ENCODE measurements around the gene DIPK1A. TPM values are rescaled to one million over a fixed set of nuclear protein-coding genes. Genes with fewer than 3 reads are reported as not detected.

Gene DIPK1A
- total and polyA plus RNA-seq, 2 donors (not counting 1 experiment from before 2014, with no cell fraction given) = 19.7 to 85.7 TPM

- H3K9ac ChIP-seq (ENCODE audit: insufficient read depth, low read length) = no peak overlapping the region
- no peaks in the 10 kb centered on the region for H3K4me1 ChIP-seq (ENCODE audit: control insufficient read depth, extremely low read depth, insufficient read depth, low read length)
- no peak overlapping the region for H3K4me2 ChIP-seq (ENCODE audit: extremely low read depth, insufficient read depth, low read length)
- no peaks in the 10 kb centered on the region for H3K9me3 ChIP-seq (ENCODE audit: control insufficient read depth, insufficient read depth, low read depth, low read length)
- peaks cover 18% of the 10 kb centered on the region for H3K36me3 ChIP-seq (ENCODE audit: control insufficient read depth, insufficient read depth, low read length)
- peak overlapping the region in 1 of 4 experiments; percentile 4 for H3K4me3 ChIP-seq (replicated peaks in 1 of 4; ENCODE audit: control extremely low read depth in 1 of 4, insufficient read depth in 1 of 4, low read depth in 3 of 4, low read length in 4 of 4)
- no peaks in the 10 kb centered on the region for H3K27me3 ChIP-seq (ENCODE audit: control insufficient read depth, insufficient read depth, low read length)
- no peak overlapping the region for H3K27ac ChIP-seq (ENCODE audit: insufficient read depth, low read length)
- H4K20me1 ChIP-seq (ENCODE audit: control insufficient read depth, extremely low read depth, insufficient read depth, low read length) = peaks cover 5% of the 10 kb centered on the region
- TF ChIP-seq EZH2 (IDR thresholded peaks at IDR 0.05; ENCODE audit: low read length, missing control alignments) = no peak
- TF ChIP-seq, protein P1, sequence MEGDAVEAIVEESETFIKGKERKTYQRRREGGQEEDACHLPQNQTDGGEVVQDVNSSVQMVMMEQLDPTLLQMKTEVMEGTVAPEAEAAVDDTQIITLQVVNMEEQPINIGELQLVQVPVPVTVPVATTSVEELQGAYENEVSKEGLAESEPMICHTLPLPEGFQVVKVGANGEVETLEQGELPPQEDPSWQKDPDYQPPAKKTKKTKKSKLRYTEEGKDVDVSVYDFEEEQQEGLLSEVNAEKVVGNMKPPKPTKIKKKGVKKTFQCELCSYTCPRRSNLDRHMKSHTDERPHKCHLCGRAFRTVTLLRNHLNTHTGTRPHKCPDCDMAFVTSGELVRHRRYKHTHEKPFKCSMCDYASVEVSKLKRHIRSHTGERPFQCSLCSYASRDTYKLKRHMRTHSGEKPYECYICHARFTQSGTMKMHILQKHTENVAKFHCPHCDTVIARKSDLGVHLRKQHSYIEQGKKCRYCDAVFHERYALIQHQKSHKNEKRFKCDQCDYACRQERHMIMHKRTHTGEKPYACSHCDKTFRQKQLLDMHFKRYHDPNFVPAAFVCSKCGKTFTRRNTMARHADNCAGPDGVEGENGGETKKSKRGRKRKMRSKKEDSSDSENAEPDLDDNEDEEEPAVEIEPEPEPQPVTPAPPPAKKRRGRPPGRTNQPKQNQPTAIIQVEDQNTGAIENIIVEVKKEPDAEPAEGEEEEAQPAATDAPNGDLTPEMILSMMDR (conservative IDR thresholded peaks at IDR 0.05 in 1 of 2, IDR thresholded peaks at IDR 0.05 in 1 of 2; ENCODE audit: low read depth in 1 of 2, low read length in 2 of 2) = no peak
- peaks cover 74% of the 10 kb centered on the region for H3K79me2 ChIP-seq (ENCODE audit: control insufficient read depth, insufficient read depth, low read length)
- no peak overlapping the region for H2AFZ ChIP-seq (ENCODE audit: low read length)
- DNase-seq (ENCODE audit: low read depth in 2 of 2) = no peak
These were observed 122.7 kb downstream of the DIPK1A start for GRCh38 chr1:92838519-92838918.

GRCh38 chr1:92837062-92837461, 124.2 kb downstream of the DIPK1A start:
- Histone ChIP-seq H3K79me2 (ENCODE audit: control insufficient read depth, insufficient read depth, low read length) (peaks cover 88% of the 10 kb centered on the region), H3K4me1 (ENCODE audit: control insufficient read depth, extremely low read depth, insufficient read depth, low read length) (no peaks in the 10 kb centered on the region), H3K27me3 (ENCODE audit: control insufficient read depth, insufficient read depth, low read length) (no peaks in the 10 kb centered on the region), H3K4me2 (ENCODE audit: extremely low read depth, insufficient read depth, low read length) (no peak overlapping the region), H4K20me1 (ENCODE audit: control insufficient read depth, extremely low read depth, insufficient read depth, low read length) (peaks cover 13% of the 10 kb centered on the region), H3K4me3 (replicated peaks in 1 of 4; ENCODE audit: control extremely low read depth in 1 of 4, insufficient read depth in 1 of 4, low read depth in 3 of 4, low read length in 4 of 4) (no peak overlapping the region), H3K9me3 (ENCODE audit: control insufficient read depth, insufficient read depth, low read depth, low read length) (no peaks in the 10 kb centered on the region), H2AFZ (ENCODE audit: low read length) (no peak overlapping the region), H3K27ac (ENCODE audit: insufficient read depth, low read length) (no peak overlapping the region), H3K36me3 (ENCODE audit: control insufficient read depth, insufficient read depth, low read length) (peaks cover 12% of the 10 kb centered on the region), H3K9ac (ENCODE audit: insufficient read depth, low read length) (no peak overlapping the region)
- no peak for DNase-seq (ENCODE audit: low read depth in 2 of 2)
- TF ChIP-seq EZH2 (IDR thresholded peaks at IDR 0.05; ENCODE audit: low read length, missing control alignments) = no peak
- TF ChIP-seq, protein P1 (conservative IDR thresholded peaks at IDR 0.05 in 1 of 2, IDR thresholded peaks at IDR 0.05 in 1 of 2; ENCODE audit: low read depth in 1 of 2, low read length in 2 of 2) = no peak

- Histone ChIP-seq H3K9ac (ENCODE audit: insufficient read depth, low read length) (no peak overlapping the region), H3K36me3 (ENCODE audit: control insufficient read depth, insufficient read depth, low read length) (peaks cover 7% of the 10 kb centered on the region), H2AFZ (ENCODE audit: low read length) (no peak overlapping the region), H3K4me1 (ENCODE audit: control insufficient read depth, extremely low read depth, insufficient read depth, low read length) (no peaks in the 10 kb centered on the region), H3K4me2 (ENCODE audit: extremely low read depth, insufficient read depth, low read length) (peak overlapping the region; percentile 70), H3K27me3 (ENCODE audit: control insufficient read depth, insufficient read depth, low read length) (no peaks in the 10 kb centered on the region), H4K20me1 (ENCODE audit: control insufficient read depth, extremely low read depth, insufficient read depth, low read length) (peaks cover 13% of the 10 kb centered on the region), H3K4me3 (replicated peaks in 1 of 4; ENCODE audit: control extremely low read depth in 1 of 4, insufficient read depth in 1 of 4, low read depth in 3 of 4, low read length in 4 of 4) (peak overlapping the region in 2 of 4 experiments; percentile 95 to 98), H3K27ac (ENCODE audit: insufficient read depth, low read length) (no peak overlapping the region), H3K9me3 (ENCODE audit: control insufficient read depth, insufficient read depth, low read depth, low read length) (no peaks in the 10 kb centered on the region), H3K79me2 (ENCODE audit: control insufficient read depth, insufficient read depth, low read length) (peaks cover 77% of the 10 kb centered on the region)
- DNase-seq (ENCODE audit: low read depth in 2 of 2) = no peak
- TF ChIP-seq EZH2 (IDR thresholded peaks at IDR 0.05; ENCODE audit: low read length, missing control alignments) = no peak
- TF ChIP-seq, protein P1 (conservative IDR thresholded peaks at IDR 0.05 in 1 of 2, IDR thresholded peaks at IDR 0.05 in 1 of 2; ENCODE audit: low read depth in 1 of 2, low read length in 2 of 2) = no peak
These were observed 126.6 kb downstream of the DIPK1A start for GRCh38 chr1:92834617-92835016.

All from fibroblast of lung (primary cell).